Sigmoid colon (tissue), 7 donors: ENCODE results near the gene MYADML2. TPM values are rescaled to one million over a fixed set of nuclear protein-coding genes. Genes with fewer than 3 reads are reported as not detected.

ENCODE experiments used
- DNase-seq: peaks from one replicate; pipeline ENCODE4 v3.0.0-alpha.2; 2019
- H3K27ac ChIP-seq, 4 donors: fragments of 200-600 bp; sonication (generic); one replicate each; pipeline ENCODE4 v1.5.1; 2016 to 2019; ENCODE audit warnings: mild to moderate bottlenecking in 1 of 4
- H3K27me3 ChIP-seq, 3 donors: fragments of 200-600 bp; sonication (generic); one replicate each; pipeline ENCODE4 v1.5.1; 2019; ENCODE audit warnings: mild to moderate bottlenecking in 1 of 3
- H3K36me3 ChIP-seq, 4 donors: fragments of 200-600 bp; sonication (generic); one replicate each; pipeline ENCODE4 v1.5.1; 2016 to 2019
- H3K4me1 ChIP-seq, 4 donors: fragments of 200-600 bp; sonication (generic); one replicate each; pipeline ENCODE4 v1.5.1; 2017 to 2019
- H3K4me3 ChIP-seq, 4 donors: fragments of 200-600 bp; sonication (generic); one replicate each; pipeline ENCODE4 v1.5.1; 2017 to 2019; ENCODE audit warnings: mild to moderate bottlenecking in 2 of 4, moderate library complexity in 1 of 4
- H3K9me3 ChIP-seq, 4 donors: fragments of 200-600 bp in 3 of 4; sonication (generic) in 3 of 4; one replicate each; pipeline versions ENCODE4 v1.5.1 to v1.6.1; 2013 to 2019
- CTCF ChIP-seq, 4 experiments: fragments of 450-650 bp in 3 of 4; fragments of 200-600 bp in 1 of 4; IDR thresholded peaks; one replicate each; pipeline ENCODE4 v1.5.1; 2016 to 2019; ENCODE audit warnings: antibody characterized with exemption in 4 of 4, mild to moderate bottlenecking in 3 of 4, moderate library complexity in 2 of 4
- EP300 ChIP-seq, 4 donors: sonication (generic); formaldehyde crosslinking; IDR thresholded peaks; one replicate each; pipeline ENCODE4 v1.6.1; 2017; ENCODE audit warnings: antibody characterized with exemption in 4 of 4
- POLR2A ChIP-seq, 2 donors: fragments of 450-650 bp; IDR thresholded peaks; one replicate each; pipeline ENCODE4 v1.6.1; 2016; ENCODE audit warnings: antibody characterized with exemption in 2 of 2, mild to moderate bottlenecking in 2 of 2, moderate library complexity in 2 of 2
- POLR2AphosphoS5 ChIP-seq, 4 donors: sonication (generic); formaldehyde crosslinking; IDR thresholded peaks; one replicate each; pipeline ENCODE4 v1.6.1; 2017; ENCODE audit warnings: antibody characterized with exemption in 4 of 4
- WGBS, 2 donors: extraction: QIAGEN DNeasy Blood & Tissue Kit; methylation state at CpG; one replicate each; pipeline ENCODE4 v1.1.7; 2013; 5-methylcytosine and 5-hydroxymethylcytosine counted together
- intact Hi-C: fragments of 100-400 bp; cut with DNase I; formaldehyde crosslinking; loops from one replicate; pipeline ENCODE4 v1.15.1; 2023
- polyA plus RNA-seq, 3 donors: library from polyadenylated mRNA; stranded (reverse); fragments of 200-250 nt; gene quantifications; one replicate each; pipeline ENCODE4 v1.2.3, GENCODE V29; 2013
- total RNA-seq, 4 donors: library from RNA; depleted of rRNA; stranded (reverse); fragments of >200 nt; gene quantifications; one replicate each; pipeline ENCODE4 v1.1.0, GENCODE V29; 2016
- donor health status: healthy with polysubstance abuse.
- donor health status: Bipolar disorder and iron deficiency.
- donor health status: healthy.

MYADML2 gene
- total and polyA plus RNA-seq, 7 donors, result not detected

- no peak overlapping the region for H3K27ac ChIP-seq
- H3K9me3 ChIP-seq, result no peaks in the 10 kb centered on the region
- peaks cover 10 to 34% (median 17%) of the 10 kb centered on the region in 4 donors for H3K36me3 ChIP-seq
- no peak overlapping the region for H3K4me3 ChIP-seq
- intact Hi-C loops, result no loop called here
- DNase-seq, result no peak
- H3K4me1 ChIP-seq, result peaks cover 0 to 15% (median 13%) of the 10 kb centered on the region in 4 donors
- TF ChIP-seq POLR2A (IDR thresholded peaks at IDR 0.05) (no peak), POLR2AphosphoS5 (IDR thresholded peaks at IDR 0.05) (no peak), CTCF (IDR thresholded peaks at IDR 0.05) (no peak), EP300 (IDR thresholded peaks at IDR 0.05) (no peak)
- no peaks in the 10 kb centered on the region for H3K27me3 ChIP-seq
- WGBS, 2 donors, result 93 to 95% methylated on average over 12 of the region's 12 CpGs
Measured at GRCh38 chr17:81909231-81909630, 37.8 kb downstream of the MYADML2 start.

DNA sequence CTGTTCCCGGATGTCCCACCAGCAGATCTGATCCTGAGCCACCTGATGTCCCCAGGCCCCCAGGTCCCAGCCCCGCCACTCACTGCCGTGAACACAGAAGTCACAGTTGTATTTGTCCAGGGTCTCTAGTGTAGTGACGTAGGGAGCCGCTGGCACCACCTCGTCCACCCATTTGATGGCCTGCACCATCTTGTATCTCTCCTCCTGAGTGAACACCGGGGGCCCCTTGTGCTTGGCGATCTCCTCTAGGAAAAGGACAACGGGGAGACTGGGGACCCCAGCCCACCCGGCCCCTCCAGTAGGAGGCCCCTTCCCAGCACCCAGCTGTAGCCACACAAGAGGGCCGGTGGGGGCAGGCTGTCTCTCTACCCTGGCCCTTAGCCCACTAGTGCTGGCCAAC lies 38.2 kb downstream of the MYADML2 start:
- DNase-seq, result no peak
- Histone ChIP-seq H3K36me3 (peaks cover 5 to 31% (median 12%) of the 10 kb centered on the region in 4 donors), H3K4me1 (peaks cover 0 to 15% (median 13%) of the 10 kb centered on the region in 4 donors), H3K27ac (no peak overlapping the region), H3K27me3 (no peaks in the 10 kb centered on the region), H3K9me3 (no peaks in the 10 kb centered on the region), H3K4me3 (no peak overlapping the region)
- TF ChIP-seq EP300 (IDR thresholded peaks at IDR 0.05) (no peak), CTCF (IDR thresholded peaks at IDR 0.05) (no peak), POLR2A (IDR thresholded peaks at IDR 0.05) (no peak), POLR2AphosphoS5 (IDR thresholded peaks at IDR 0.05) (no peak)
- 95 to 96% methylated on average over 11 of the region's 11 CpGs for WGBS, 2 donors
- intact Hi-C loops, result no loop called here

DNA sequence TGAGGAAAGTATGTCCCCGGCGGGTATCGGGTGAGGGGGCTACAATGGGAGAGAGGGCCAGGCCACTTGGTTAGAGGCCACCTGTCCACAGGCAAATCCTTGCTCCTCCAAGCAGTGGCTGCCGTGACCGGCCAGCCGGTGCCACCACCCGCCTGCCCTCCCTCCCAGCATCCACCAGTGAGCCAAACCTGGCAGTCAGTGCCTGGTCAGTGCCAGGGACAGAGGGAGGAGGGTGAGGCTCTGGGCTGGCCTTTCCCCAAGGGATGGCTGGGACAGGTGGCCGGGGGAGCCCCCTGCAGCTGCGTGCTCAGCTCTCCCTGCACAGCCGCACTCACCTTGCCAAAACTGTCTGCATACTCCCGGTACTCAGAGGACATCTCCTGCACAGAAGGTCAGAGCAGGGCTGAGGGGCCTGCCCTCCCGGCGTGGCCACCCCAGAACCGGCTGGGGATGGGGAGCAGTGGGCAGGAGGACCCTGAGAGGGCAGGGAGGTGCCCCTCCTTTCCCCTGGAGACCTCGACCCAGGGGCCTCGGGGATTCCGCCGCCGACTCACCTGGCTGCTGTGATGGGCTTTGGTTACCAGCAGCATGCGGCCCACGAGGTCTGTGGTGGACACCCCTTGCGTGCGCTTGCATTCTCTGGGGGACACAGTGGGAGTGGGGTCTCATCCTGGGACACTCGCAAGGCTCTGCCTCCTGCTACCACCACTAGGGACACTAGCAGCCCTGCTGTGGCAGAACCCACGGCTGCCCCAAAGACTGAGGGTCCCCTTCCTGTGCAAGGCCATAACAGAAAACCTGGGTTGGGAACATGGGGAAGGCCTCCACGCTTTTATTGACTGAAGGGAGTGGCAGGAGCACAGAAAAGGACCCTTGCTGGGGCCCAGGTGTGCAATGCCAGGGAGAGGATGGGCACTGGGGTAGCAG lies 39.6 kb downstream of the MYADML2 start:
- no peak for DNase-seq
- intact Hi-C loops, result no loop called here
- H3K27ac ChIP-seq, result no peak overlapping the region
- H3K36me3 ChIP-seq, result peaks cover 0 to 18% (median 3%) of the 10 kb centered on the region in 4 donors
- H3K9me3 ChIP-seq, result no peaks in the 10 kb centered on the region
- no peak for TF ChIP-seq POLR2A (IDR thresholded peaks at IDR 0.05)
- TF ChIP-seq CTCF (IDR thresholded peaks at IDR 0.05), result no peak
- TF ChIP-seq EP300 (IDR thresholded peaks at IDR 0.05), result no peak
- no peak for TF ChIP-seq POLR2AphosphoS5 (IDR thresholded peaks at IDR 0.05)
- peaks cover 0 to 11% (median 8%) of the 10 kb centered on the region in 3 donors for H3K27me3 ChIP-seq
- whole genome bisulfite sequencing, 2 donors, result 93 to 94% methylated on average over 26 of the region's 26 CpGs
- no peak overlapping the region for H3K4me3 ChIP-seq
- H3K4me1 ChIP-seq, result peaks cover 0 to 20% (median 17%) of the 10 kb centered on the region in 4 donors

GRCh38 chr17:81906476-81907218 lies 40.4 kb downstream of the MYADML2 start:
- H3K27ac ChIP-seq, result no peak overlapping the region
- H3K4me3 ChIP-seq, result no peak overlapping the region
- TF ChIP-seq EP300 (IDR thresholded peaks at IDR 0.05) (no peak), CTCF (IDR thresholded peaks at IDR 0.05) (no peak), POLR2A (IDR thresholded peaks at IDR 0.05) (no peak), POLR2AphosphoS5 (IDR thresholded peaks at IDR 0.05) (no peak)
- intact Hi-C loops, result no loop called here
- peaks cover 0 to 12% (median 2%) of the 10 kb centered on the region in 4 donors for H3K36me3 ChIP-seq
- no peaks in the 10 kb centered on the region for H3K9me3 ChIP-seq
- H3K4me1 ChIP-seq, result peaks cover 0 to 25% (median 23%) of the 10 kb centered on the region in 4 donors
- 87 to 91% methylated on average over 15 of the region's 15 CpGs for WGBS, 2 donors
- no peak for DNase-seq
- H3K27me3 ChIP-seq, result peaks cover 2 to 19% (median 16%) of the 10 kb centered on the region in 3 donors
